Measurements from ENCODE around the gene EIF3D. TPM values are rescaled to one million over a fixed set of nuclear protein-coding genes. Genes with fewer than 3 reads are reported as not detected.

EIF3D gene
- 302 and 336 TPM in 2 replicates for total RNA-seq (ENCODE audit: low replicate concordance)

GRCh38 chr22:36528795-36529751 lies at the start of gene EIF3D:
TSS of gene EIF3D (minus strand) at chr22:36529166. CDS start at chr22:36526121, 3,045 bp downstream.
- DNase-seq (ENCODE audit: low read depth), result peak; percentile 99
- no peak for TF ChIP-seq CTCF (IDR thresholded peaks at IDR 0.05; ENCODE audit: insufficient read depth, low read length)
- H3K4me3 ChIP-seq (ENCODE audit: low read depth, low read length), result peak within 1 kb of the TSS; percentile 90

GRCh38 chr22:36578619-36579018 lies 49.7 kb upstream of the EIF3D start:
- DNase-seq (ENCODE audit: low read depth), result no peak
- TF ChIP-seq CTCF (IDR thresholded peaks at IDR 0.05; ENCODE audit: insufficient read depth, low read length), result no peak
- no peak overlapping the region for H3K4me3 ChIP-seq (ENCODE audit: low read depth, low read length)

GRCh38 chr22:36577019-36577418 lies 48.1 kb upstream of the EIF3D start:
- no peak overlapping the region for H3K4me3 ChIP-seq (ENCODE audit: low read depth, low read length)
- peak; percentile 25 for DNase-seq (ENCODE audit: low read depth)
- no peak for TF ChIP-seq CTCF (IDR thresholded peaks at IDR 0.05; ENCODE audit: insufficient read depth, low read length)

GRCh38 chr22:36574728-36575127 lies 45.8 kb upstream of the EIF3D start:
- DNase-seq (ENCODE audit: low read depth), result no peak
- TF ChIP-seq CTCF (IDR thresholded peaks at IDR 0.05; ENCODE audit: insufficient read depth, low read length), result no peak
- no peak overlapping the region for H3K4me3 ChIP-seq (ENCODE audit: low read depth, low read length)

- DNase-seq (ENCODE audit: low read depth), result no peak
- H3K4me3 ChIP-seq (ENCODE audit: low read depth, low read length), result no peak overlapping the region
- TF ChIP-seq CTCF (IDR thresholded peaks at IDR 0.05; ENCODE audit: insufficient read depth, low read length), result no peak
These were observed 44.9 kb upstream of the EIF3D start for GRCh38 chr22:36573815-36574363.

GRCh38 chr22:36571991-36572390 lies 43.0 kb upstream of the EIF3D start:
- TF ChIP-seq CTCF (IDR thresholded peaks at IDR 0.05; ENCODE audit: insufficient read depth, low read length), result no peak
- no peak overlapping the region for H3K4me3 ChIP-seq (ENCODE audit: low read depth, low read length)
- no peak for DNase-seq (ENCODE audit: low read depth)

Measured in fibroblast of the aortic adventitia (primary cell).